A673 (cell line): ENCODE measurements around the gene BCL7A.

Source experiments
- EZH2 ChIP-seq: fragments of 200-600 bp; sonication (generic); IDR thresholded peaks from 2 replicates; pipeline ENCODE4 v1.6.1; 2017; ENCODE audit warnings: borderline replicate concordance, low read depth, mild to moderate bottlenecking, mixed read lengths, antibody characterized with exemption, low read length; ENCODE audit not compliant: poor library complexity, severe bottlenecking
- TF ChIP-seq, protein P1 (sequence below): fragments of 300-800, 200-600 bp; sonication (generic); conservative IDR thresholded peaks from 2 replicates; pipeline ENCODE4 v1.5.1; 2017; ENCODE audit warnings: low read depth, mild to moderate bottlenecking, antibody characterized with exemption, low read length, moderate library complexity, mixed read lengths

GRCh38 chr12:122049827-122050226 lies 28.1 kb downstream of the BCL7A start:
- TF ChIP-seq EZH2: no peak
- TF ChIP-seq, protein P1, sequence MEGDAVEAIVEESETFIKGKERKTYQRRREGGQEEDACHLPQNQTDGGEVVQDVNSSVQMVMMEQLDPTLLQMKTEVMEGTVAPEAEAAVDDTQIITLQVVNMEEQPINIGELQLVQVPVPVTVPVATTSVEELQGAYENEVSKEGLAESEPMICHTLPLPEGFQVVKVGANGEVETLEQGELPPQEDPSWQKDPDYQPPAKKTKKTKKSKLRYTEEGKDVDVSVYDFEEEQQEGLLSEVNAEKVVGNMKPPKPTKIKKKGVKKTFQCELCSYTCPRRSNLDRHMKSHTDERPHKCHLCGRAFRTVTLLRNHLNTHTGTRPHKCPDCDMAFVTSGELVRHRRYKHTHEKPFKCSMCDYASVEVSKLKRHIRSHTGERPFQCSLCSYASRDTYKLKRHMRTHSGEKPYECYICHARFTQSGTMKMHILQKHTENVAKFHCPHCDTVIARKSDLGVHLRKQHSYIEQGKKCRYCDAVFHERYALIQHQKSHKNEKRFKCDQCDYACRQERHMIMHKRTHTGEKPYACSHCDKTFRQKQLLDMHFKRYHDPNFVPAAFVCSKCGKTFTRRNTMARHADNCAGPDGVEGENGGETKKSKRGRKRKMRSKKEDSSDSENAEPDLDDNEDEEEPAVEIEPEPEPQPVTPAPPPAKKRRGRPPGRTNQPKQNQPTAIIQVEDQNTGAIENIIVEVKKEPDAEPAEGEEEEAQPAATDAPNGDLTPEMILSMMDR: no peak
